Adrenal gland (tissue), 5 donors: ENCODE results near the gene CNTNAP2.

ENCODE experiments used
- POLR2A ChIP-seq, 2 donors: fragments of 450-650 bp; IDR thresholded peaks; one replicate each; pipeline ENCODE4 v1.6.1; 2017; ENCODE audit warnings: antibody characterized with exemption in 2 of 2, mild to moderate bottlenecking in 2 of 2, moderate library complexity in 1 of 2
- TF ChIP-seq, protein P1 (sequence below), 6 experiments: fragments of 450-650 bp in 4 of 6; fragments of 200-600 bp in 2 of 6; sonication (generic) in 1 of 6; IDR thresholded peaks; 1 replicate in 5 of 6; 2 replicates in 1 of 6; pipeline versions ENCODE4 v1.5.1 to v1.8.0; 2016 to 2021; ENCODE audit warnings: antibody characterized with exemption in 6 of 6, mild to moderate bottlenecking in 2 of 6, moderate library complexity in 1 of 6
- donor health status: DM: no; HTN: no; CAD: no.

DNA sequence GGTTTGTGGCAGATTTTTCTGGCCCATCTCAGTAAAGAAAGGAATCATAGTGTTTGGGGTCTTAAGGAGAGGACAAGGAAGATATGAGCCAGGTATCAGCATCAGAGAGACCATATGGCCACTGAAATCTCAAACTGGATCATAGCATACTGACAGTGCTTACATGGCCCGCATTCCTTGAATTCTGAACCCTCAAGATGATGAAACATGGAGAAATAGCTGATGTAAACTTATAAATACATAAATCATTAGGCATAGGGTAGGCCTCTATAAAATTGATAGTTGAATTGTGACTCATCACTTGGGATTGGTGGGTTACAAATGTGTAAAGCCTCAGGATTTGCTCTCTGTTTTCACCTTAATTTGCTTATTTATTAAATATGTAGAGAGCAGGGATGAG, 688.5 kb downstream of the CNTNAP2 start:
- no peak for TF ChIP-seq POLR2A (IDR thresholded peaks at IDR 0.05)
- TF ChIP-seq, protein P1, sequence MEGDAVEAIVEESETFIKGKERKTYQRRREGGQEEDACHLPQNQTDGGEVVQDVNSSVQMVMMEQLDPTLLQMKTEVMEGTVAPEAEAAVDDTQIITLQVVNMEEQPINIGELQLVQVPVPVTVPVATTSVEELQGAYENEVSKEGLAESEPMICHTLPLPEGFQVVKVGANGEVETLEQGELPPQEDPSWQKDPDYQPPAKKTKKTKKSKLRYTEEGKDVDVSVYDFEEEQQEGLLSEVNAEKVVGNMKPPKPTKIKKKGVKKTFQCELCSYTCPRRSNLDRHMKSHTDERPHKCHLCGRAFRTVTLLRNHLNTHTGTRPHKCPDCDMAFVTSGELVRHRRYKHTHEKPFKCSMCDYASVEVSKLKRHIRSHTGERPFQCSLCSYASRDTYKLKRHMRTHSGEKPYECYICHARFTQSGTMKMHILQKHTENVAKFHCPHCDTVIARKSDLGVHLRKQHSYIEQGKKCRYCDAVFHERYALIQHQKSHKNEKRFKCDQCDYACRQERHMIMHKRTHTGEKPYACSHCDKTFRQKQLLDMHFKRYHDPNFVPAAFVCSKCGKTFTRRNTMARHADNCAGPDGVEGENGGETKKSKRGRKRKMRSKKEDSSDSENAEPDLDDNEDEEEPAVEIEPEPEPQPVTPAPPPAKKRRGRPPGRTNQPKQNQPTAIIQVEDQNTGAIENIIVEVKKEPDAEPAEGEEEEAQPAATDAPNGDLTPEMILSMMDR (IDR thresholded peaks at IDR 0.05), result no peak
